Natural killer cell treated with Interleukin-12 subunit alpha and Interleukin-12 subunit beta and Interleukin-15 and Interleukin-18, amount 100 ng/mL, for 72 hours (primary cell): Measurements from ENCODE around the gene SLC25A38. TPM values are rescaled to one million over a fixed set of nuclear protein-coding genes. Genes with fewer than 3 reads are reported as not detected.
A peak's percentile ranks its signal among the peaks of the same experiment; 100 is the strongest.

Source experiments
- ATAC-seq, 2 donors: fragments of 150-1000 bp; cut with Tn5 transposase in 1 of 2; sonication (Bioruptor Pico), chemical (Tn5 transposase) in 1 of 2; 2 replicates each; pipeline ENCODE4 v1.10.0; 2021
- DNase-seq: peaks from one replicate; pipeline ENCODE4 v3.0.0; 2022; ENCODE audit warnings: low spot score
- H3K27ac Mint-ChIP-seq, 2 donors: 1 replicate in 1 of 2; 2 replicates in 1 of 2; pipeline ENCODE4 v1.8.0; 2022; ENCODE audit warnings: mixed read lengths in 2 of 2, mild to moderate bottlenecking in 1 of 2, moderate library complexity in 1 of 2
- H3K27me3 Mint-ChIP-seq, 2 donors: 1 replicate in 1 of 2; 2 replicates in 1 of 2; pipeline ENCODE4 v1.8.0; 2022; ENCODE audit warnings: mixed read lengths in 2 of 2
- H3K36me3 Mint-ChIP-seq: one replicate; pipeline ENCODE4 v1.8.0; 2022; ENCODE audit warnings: mixed read lengths
- H3K4me1 Mint-ChIP-seq, 2 donors: 1 replicate in 1 of 2; 2 replicates in 1 of 2; pipeline ENCODE4 v1.8.0; 2022; ENCODE audit warnings: low read depth in 2 of 2, mixed read lengths in 2 of 2, mild to moderate bottlenecking in 1 of 2
- H3K4me3 Mint-ChIP-seq: one replicate; pipeline ENCODE4 v1.8.0; 2022; ENCODE audit warnings: mixed read lengths
- H3K9me3 Mint-ChIP-seq: 2 replicates; pipeline ENCODE4 v1.8.0; 2022; ENCODE audit warnings: mixed read lengths
- total RNA-seq, 2 donors: library from RNA; stranded (reverse); gene quantifications; one replicate each; pipeline ENCODE4 v1.2.3, GENCODE V29; 2022

SLC25A38 gene
- total RNA-seq, 2 donors from 2014 or later = 42.1 to 44.5 TPM

GRCh38 chr3:39384665-39385000, 1.5 kb downstream of the SLC25A38 start:
- Mint-ChIP-seq H3K4me3 (peak overlapping the region; percentile 99), H3K4me1 (peaks cover 43 to 57% of the 10 kb centered on the region in 2 donors), H3K9me3 (no peaks in the 10 kb centered on the region), H3K36me3 (no peaks in the 10 kb centered on the region), H3K27ac (peak overlapping the region; percentile 98 to 99), H3K27me3 (no peaks in the 10 kb centered on the region)
- no peak for DNase-seq
- no peak for ATAC-seq

- Mint-ChIP-seq H3K27me3 (no peaks in the 10 kb centered on the region), H3K4me1 (peaks cover 50 to 66% of the 10 kb centered on the region in 2 donors), H3K9me3 (no peaks in the 10 kb centered on the region), H3K4me3 (peak overlapping the region; percentile 99), H3K27ac (peak overlapping the region; percentile 98 to 99), H3K36me3 (peaks cover 5% of the 10 kb centered on the region)
- no peak for ATAC-seq
- no peak for DNase-seq
Measured at GRCh38 chr3:39385456-39386090, 2.4 kb downstream of the SLC25A38 start.

GRCh38 chr3:39386318-39386717, 3.1 kb downstream of the SLC25A38 start:
- Mint-ChIP-seq H3K4me3 (peak overlapping the region; percentile 35), H3K4me1 (peaks cover 57 to 74% of the 10 kb centered on the region in 2 donors), H3K27ac (peak overlapping the region; percentile 63 to 81), H3K9me3 (no peaks in the 10 kb centered on the region), H3K36me3 (peaks cover 12% of the 10 kb centered on the region), H3K27me3 (no peaks in the 10 kb centered on the region)
- DNase-seq = no peak
- no peak for ATAC-seq

- peak overlapping the region; percentile 63 to 81 for H3K27ac Mint-ChIP-seq
- H3K27me3 Mint-ChIP-seq = no peaks in the 10 kb centered on the region
- peak overlapping the region; percentile 73 for H3K4me3 Mint-ChIP-seq
- peaks cover 14% of the 10 kb centered on the region for H3K36me3 Mint-ChIP-seq
- H3K9me3 Mint-ChIP-seq = no peaks in the 10 kb centered on the region
- no peak for DNase-seq
- no peak for ATAC-seq
- H3K4me1 Mint-ChIP-seq = peaks cover 60 to 79% of the 10 kb centered on the region in 2 donors
Measured at GRCh38 chr3:39387411-39387975, 4.3 kb downstream of the SLC25A38 start.

GRCh38 chr3:39388153-39388552, 5.0 kb downstream of the SLC25A38 start:
- Mint-ChIP-seq H3K27me3 (no peaks in the 10 kb centered on the region), H3K9me3 (no peaks in the 10 kb centered on the region), H3K4me1 (peaks cover 60 to 79% of the 10 kb centered on the region in 2 donors), H3K27ac (peak overlapping the region; percentile 63 to 81), H3K4me3 (peak overlapping the region; percentile 73), H3K36me3 (peaks cover 14% of the 10 kb centered on the region)
- no peak for ATAC-seq
- no peak for DNase-seq

GRCh38 chr3:39388741-39389248, 5.6 kb downstream of the SLC25A38 start:
- DNase-seq = no peak
- H3K27me3 Mint-ChIP-seq = no peaks in the 10 kb centered on the region
- H3K4me3 Mint-ChIP-seq = peak overlapping the region; percentile 73
- peak; percentile 34 to 59 for ATAC-seq
- H3K27ac Mint-ChIP-seq = peak overlapping the region; percentile 63 to 81
- no peaks in the 10 kb centered on the region for H3K9me3 Mint-ChIP-seq
- peaks cover 60 to 75% of the 10 kb centered on the region in 2 donors for H3K4me1 Mint-ChIP-seq
- peaks cover 15% of the 10 kb centered on the region for H3K36me3 Mint-ChIP-seq

- peaks cover 27% of the 10 kb centered on the region for H3K36me3 Mint-ChIP-seq
- no peak for DNase-seq
- H3K9me3 Mint-ChIP-seq = no peaks in the 10 kb centered on the region
- peak overlapping the region; percentile 73 for H3K4me3 Mint-ChIP-seq
- ATAC-seq = no peak
- H3K4me1 Mint-ChIP-seq = peaks cover 56 to 71% of the 10 kb centered on the region in 2 donors
- H3K27me3 Mint-ChIP-seq = no peaks in the 10 kb centered on the region
- peak overlapping the region; percentile 63 to 81 for H3K27ac Mint-ChIP-seq
Measured at GRCh38 chr3:39390181-39390580, 7.0 kb downstream of the SLC25A38 start.

- Mint-ChIP-seq H3K4me3 (no peak overlapping the region), H3K9me3 (no peaks in the 10 kb centered on the region), H3K36me3 (peaks cover 21% of the 10 kb centered on the region), H3K27me3 (no peaks in the 10 kb centered on the region), H3K27ac (peak overlapping the region in 1 of 2 donors; percentile 62), H3K4me1 (peaks cover 5 to 6% of the 10 kb centered on the region in 2 donors)
- ATAC-seq (no peak), DNase-seq (peak; percentile 57)
Measured at GRCh38 chr3:39396690-39397089, 13.5 kb downstream of the SLC25A38 start.

- Mint-ChIP-seq H3K9me3 (no peaks in the 10 kb centered on the region), H3K4me3 (no peak overlapping the region), H3K27ac (peak overlapping the region in 1 of 2 donors; percentile 45), H3K4me1 (peaks cover 0 to 4% of the 10 kb centered on the region in 2 donors), H3K27me3 (no peaks in the 10 kb centered on the region), H3K36me3 (peaks cover 21% of the 10 kb centered on the region)
- DNase-seq (no peak), ATAC-seq (peak in 1 of 2 donors; percentile 20)
Measured at GRCh38 chr3:39398700-39399099, 15.5 kb downstream of the SLC25A38 start.

GRCh38 chr3:39401983-39402382, 18.8 kb downstream of the SLC25A38 start:
- Mint-ChIP-seq H3K4me3 (no peak overlapping the region), H3K4me1 (peaks cover 8 to 10% of the 10 kb centered on the region in 2 donors)
- DNase-seq = no peak

GRCh38 chr3:39404943-39405686, 21.9 kb downstream of the SLC25A38 start:
- Mint-ChIP-seq H3K4me1 (peaks cover 23 to 34% of the 10 kb centered on the region in 2 donors), H3K36me3 (peaks cover 15% of the 10 kb centered on the region), H3K27ac (peak overlapping the region; percentile 94 to 97), H3K4me3 (no peak overlapping the region), H3K27me3 (no peaks in the 10 kb centered on the region), H3K9me3 (no peaks in the 10 kb centered on the region)
- ATAC-seq = no peak
- peak; percentile 5 for DNase-seq

More at GRCh38 chr3:39401983-39402382, 18.8 kb downstream of the SLC25A38 start:
- no peak overlapping the region for H3K27ac Mint-ChIP-seq
- H3K9me3 Mint-ChIP-seq = no peaks in the 10 kb centered on the region
- no peaks in the 10 kb centered on the region for H3K36me3 Mint-ChIP-seq
- no peak for ATAC-seq
- no peaks in the 10 kb centered on the region for H3K27me3 Mint-ChIP-seq

GRCh38 chr3:39405687-39406367, 22.7 kb downstream of the SLC25A38 start:
- H3K4me1 Mint-ChIP-seq = peaks cover 27 to 39% of the 10 kb centered on the region in 2 donors
- peak overlapping the region; percentile 94 to 97 for H3K27ac Mint-ChIP-seq
- DNase-seq (peak; percentile 10), ATAC-seq (no peak)
- H3K27me3 Mint-ChIP-seq = no peaks in the 10 kb centered on the region
- H3K4me3 Mint-ChIP-seq = peak overlapping the region; percentile 87
- peaks cover 20% of the 10 kb centered on the region for H3K36me3 Mint-ChIP-seq
- H3K9me3 Mint-ChIP-seq = no peaks in the 10 kb centered on the region
